ENCODE measurements around the gene HACD4. TPM values are rescaled to one million over a fixed set of nuclear protein-coding genes. Genes with fewer than 3 reads are reported as not detected.

HACD4 gene
- total and polyA plus RNA-seq, 8 donors: 0.29 to 12.1 (median 4.7) TPM

- H3K27me3 ChIP-seq: no peaks in the 10 kb centered on the region
- no peak overlapping the region for H3K4me3 ChIP-seq
- no peak for DNase-seq
- WGBS, 5 donors: 88 to 97% (median 92%) methylated on average over 1 of the region's 1 CpG
- H3K36me3 ChIP-seq: no peaks in the 10 kb centered on the region
- no peak overlapping the region for H3K27ac ChIP-seq
- TF ChIP-seq POLR2A (IDR thresholded peaks at IDR 0.05) (no peak), EP300 (IDR thresholded peaks at IDR 0.05) (no peak), POLR2AphosphoS5 (IDR thresholded peaks at IDR 0.05) (no peak)
- TF ChIP-seq, protein P1, sequence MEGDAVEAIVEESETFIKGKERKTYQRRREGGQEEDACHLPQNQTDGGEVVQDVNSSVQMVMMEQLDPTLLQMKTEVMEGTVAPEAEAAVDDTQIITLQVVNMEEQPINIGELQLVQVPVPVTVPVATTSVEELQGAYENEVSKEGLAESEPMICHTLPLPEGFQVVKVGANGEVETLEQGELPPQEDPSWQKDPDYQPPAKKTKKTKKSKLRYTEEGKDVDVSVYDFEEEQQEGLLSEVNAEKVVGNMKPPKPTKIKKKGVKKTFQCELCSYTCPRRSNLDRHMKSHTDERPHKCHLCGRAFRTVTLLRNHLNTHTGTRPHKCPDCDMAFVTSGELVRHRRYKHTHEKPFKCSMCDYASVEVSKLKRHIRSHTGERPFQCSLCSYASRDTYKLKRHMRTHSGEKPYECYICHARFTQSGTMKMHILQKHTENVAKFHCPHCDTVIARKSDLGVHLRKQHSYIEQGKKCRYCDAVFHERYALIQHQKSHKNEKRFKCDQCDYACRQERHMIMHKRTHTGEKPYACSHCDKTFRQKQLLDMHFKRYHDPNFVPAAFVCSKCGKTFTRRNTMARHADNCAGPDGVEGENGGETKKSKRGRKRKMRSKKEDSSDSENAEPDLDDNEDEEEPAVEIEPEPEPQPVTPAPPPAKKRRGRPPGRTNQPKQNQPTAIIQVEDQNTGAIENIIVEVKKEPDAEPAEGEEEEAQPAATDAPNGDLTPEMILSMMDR (IDR thresholded peaks at IDR 0.05): no peak
- H3K4me1 ChIP-seq: no peaks in the 10 kb centered on the region
- H3K9me3 ChIP-seq: no peaks in the 10 kb centered on the region
- intact Hi-C loops (cut with DNase I; ENCODE audit: low total_unique reads): no loop called here
These were observed 7.9 kb upstream of the HACD4 start for GRCh38 chr9:21039302-21039701.

- TF ChIP-seq POLR2A (IDR thresholded peaks at IDR 0.05) (no peak), EP300 (IDR thresholded peaks at IDR 0.05) (no peak), POLR2AphosphoS5 (IDR thresholded peaks at IDR 0.05) (no peak)
- TF ChIP-seq, protein P1 (IDR thresholded peaks at IDR 0.05): no peak
- Histone ChIP-seq H3K9me3 (no peaks in the 10 kb centered on the region), H3K4me1 (no peaks in the 10 kb centered on the region), H3K4me3 (no peak overlapping the region), H3K36me3 (no peaks in the 10 kb centered on the region), H3K27me3 (no peaks in the 10 kb centered on the region), H3K27ac (no peak overlapping the region)
- DNase-seq: no peak
- intact Hi-C loops (cut with DNase I; ENCODE audit: low total_unique reads): no loop called here
- 88 to 97% (median 93%) methylated on average over 2 of the region's 2 CpGs for WGBS, 5 donors
These were observed 5.8 kb upstream of the HACD4 start for GRCh38 chr9:21037278-21037677.

- 70 to 75% (median 71%) methylated on average over 16 to 22 of the region's 22 CpGs for WGBS, 5 donors
- Histone ChIP-seq H3K36me3 (no peaks in the 10 kb centered on the region), H3K27ac (peak overlapping the region; percentile 74 to 90 (median 87)), H3K27me3 (no peaks in the 10 kb centered on the region), H3K4me3 (peak overlapping the region; percentile 52 to 66 (median 62)), H3K4me1 (peaks cover 15 to 29% (median 19%) of the 10 kb centered on the region in 4 donors), H3K9me3 (no peaks in the 10 kb centered on the region)
- TF ChIP-seq POLR2AphosphoS5 (IDR thresholded peaks at IDR 0.05) (no peak), POLR2A (IDR thresholded peaks at IDR 0.05) (no peak), EP300 (IDR thresholded peaks at IDR 0.05) (no peak)
- TF ChIP-seq, protein P1 (IDR thresholded peaks at IDR 0.05): no peak
- intact Hi-C loops (cut with DNase I; ENCODE audit: low total_unique reads): no loop called here
- no peak for DNase-seq
These were observed 356 bp upstream of the HACD4 start for GRCh38 chr9:21031808-21032183.

DNA sequence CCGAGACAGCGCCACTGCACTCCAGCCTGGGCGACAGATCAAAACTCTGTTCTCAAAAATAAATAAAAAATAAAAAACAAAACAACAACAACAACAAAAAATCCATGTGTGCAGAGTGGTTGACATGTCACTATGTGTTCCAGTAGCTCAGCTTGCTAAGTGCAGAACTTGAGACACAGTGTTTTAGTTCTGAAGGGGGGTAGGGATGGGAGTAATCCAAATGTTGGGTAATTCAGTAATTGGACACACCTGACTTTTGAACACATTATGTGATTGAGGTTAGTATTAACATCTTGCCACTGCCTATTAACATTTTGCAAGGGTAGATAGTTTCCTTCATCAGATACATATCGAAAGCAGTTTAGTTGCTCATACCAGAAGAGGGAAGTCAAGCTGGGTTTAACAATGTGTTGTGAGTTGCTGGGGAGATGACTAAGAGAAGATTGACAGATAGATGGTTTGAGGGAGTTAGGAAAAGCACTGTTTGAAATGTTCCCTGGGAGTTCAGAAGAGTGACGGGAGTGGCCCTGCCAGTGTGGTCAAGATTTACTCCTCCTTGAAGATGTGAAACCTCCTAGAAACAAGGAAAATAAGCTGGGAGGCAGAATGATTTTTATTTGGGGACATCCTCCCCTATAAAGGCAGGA is 928 bp downstream of the HACD4 start:
- Histone ChIP-seq H3K4me1 (peaks cover 15 to 29% (median 19%) of the 10 kb centered on the region in 4 donors), H3K4me3 (peak overlapping the region; percentile 52 to 66 (median 62)), H3K9me3 (no peaks in the 10 kb centered on the region), H3K36me3 (peaks cover 0 to 8% (median 3%) of the 10 kb centered on the region in 4 donors), H3K27me3 (no peaks in the 10 kb centered on the region), H3K27ac (peak overlapping the region; percentile 74 to 90 (median 87))
- WGBS, 5 donors: 63 to 74% (median 71%) methylated on average over 5 of the region's 5 CpGs
- TF ChIP-seq POLR2AphosphoS5 (IDR thresholded peaks at IDR 0.05) (peak in 1 of 3 donors; percentile 20), EP300 (IDR thresholded peaks at IDR 0.05) (no peak)
- TF ChIP-seq, protein P1 (IDR thresholded peaks at IDR 0.05): no peak
- DNase-seq: peak in 1 of 2 donors; percentile 30
- intact Hi-C loops (cut with DNase I; ENCODE audit: low total_unique reads): no loop called here

Data from stomach (tissue), 9 donors.